Right lobe of liver (tissue), 4 donors: ENCODE measurements around the gene ARL11.

Source experiments
- CTCF ChIP-seq, 4 donors: fragments of 200-600 bp in 3 of 4; fragments of 450-650 bp in 1 of 4; IDR thresholded peaks; one replicate each; pipeline versions ENCODE4 v1.5.1 to v1.8.0; 2016 to 2022; ENCODE audit warnings: antibody characterized with exemption in 4 of 4, mild to moderate bottlenecking in 2 of 4
- POLR2A ChIP-seq: fragments of 450-650 bp; IDR thresholded peaks from one replicate; pipeline ENCODE4 v1.6.1; 2017; ENCODE audit warnings: antibody characterized with exemption, mild to moderate bottlenecking
- donor health status: DM: no; HTN: no; CAD: no.
- donor health status: DM: no; HTN: no; CAD: no.
- donor health status: DM: no; HTN: yes; CAD: no.

GRCh38 chr13:49649244-49649962 is 21.1 kb downstream of the ARL11 start:
- TF ChIP-seq POLR2A (no peak), CTCF (IDR thresholded peaks at IDR 0.05) (peak in 3 of 4 donors; percentile 31 to 52 (median 46))
